Measurements from ENCODE around the gene RAB20. TPM values are rescaled to one million over a fixed set of nuclear protein-coding genes. Genes with fewer than 3 reads are reported as not detected.

The RAB20 gene
- polyA plus RNA-seq, 1 donor from 2014 or later, result not detected

DNA sequence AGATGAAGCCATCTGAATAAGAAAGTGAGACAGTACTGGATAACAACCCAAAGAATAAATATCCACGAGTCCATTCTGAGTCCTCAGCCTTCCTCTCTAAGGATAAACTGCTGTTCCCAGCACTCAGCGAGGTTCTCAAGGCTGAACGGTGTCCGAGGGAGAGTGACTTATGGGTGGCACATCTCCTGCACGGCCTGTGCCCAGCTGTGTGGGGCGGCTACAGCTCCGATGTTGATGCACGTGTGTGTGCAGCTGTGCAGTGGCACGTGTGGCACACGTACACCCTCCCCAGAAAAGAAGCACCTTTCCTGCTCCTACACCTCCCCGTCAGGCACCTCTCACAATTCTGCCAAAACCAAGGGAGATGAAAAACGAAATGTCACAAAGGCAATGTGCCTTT is 45.0 kb downstream of the RAB20 start:
- no peak for TF ChIP-seq RAD21 (conservative IDR thresholded peaks at IDR 0.05)
- no peak for TF ChIP-seq EP300 (conservative IDR thresholded peaks at IDR 0.05; ENCODE audit: poor library complexity, severe bottlenecking)
- TF ChIP-seq EZH2 (IDR thresholded peaks at IDR 0.05; ENCODE audit: borderline replicate concordance, insufficient read depth, low read length, poor library complexity, severe bottlenecking), result no peak
- TF ChIP-seq, protein P1, sequence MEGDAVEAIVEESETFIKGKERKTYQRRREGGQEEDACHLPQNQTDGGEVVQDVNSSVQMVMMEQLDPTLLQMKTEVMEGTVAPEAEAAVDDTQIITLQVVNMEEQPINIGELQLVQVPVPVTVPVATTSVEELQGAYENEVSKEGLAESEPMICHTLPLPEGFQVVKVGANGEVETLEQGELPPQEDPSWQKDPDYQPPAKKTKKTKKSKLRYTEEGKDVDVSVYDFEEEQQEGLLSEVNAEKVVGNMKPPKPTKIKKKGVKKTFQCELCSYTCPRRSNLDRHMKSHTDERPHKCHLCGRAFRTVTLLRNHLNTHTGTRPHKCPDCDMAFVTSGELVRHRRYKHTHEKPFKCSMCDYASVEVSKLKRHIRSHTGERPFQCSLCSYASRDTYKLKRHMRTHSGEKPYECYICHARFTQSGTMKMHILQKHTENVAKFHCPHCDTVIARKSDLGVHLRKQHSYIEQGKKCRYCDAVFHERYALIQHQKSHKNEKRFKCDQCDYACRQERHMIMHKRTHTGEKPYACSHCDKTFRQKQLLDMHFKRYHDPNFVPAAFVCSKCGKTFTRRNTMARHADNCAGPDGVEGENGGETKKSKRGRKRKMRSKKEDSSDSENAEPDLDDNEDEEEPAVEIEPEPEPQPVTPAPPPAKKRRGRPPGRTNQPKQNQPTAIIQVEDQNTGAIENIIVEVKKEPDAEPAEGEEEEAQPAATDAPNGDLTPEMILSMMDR (IDR thresholded peaks at IDR 0.05; ENCODE audit: poor library complexity, severe bottlenecking), result no peak
- TF ChIP-seq SMC3 (conservative IDR thresholded peaks at IDR 0.05; ENCODE audit: poor library complexity), result no peak
- no peak for TF ChIP-seq POLR2AphosphoS5 (IDR thresholded peaks at IDR 0.05)
- TF ChIP-seq, protein P2, sequence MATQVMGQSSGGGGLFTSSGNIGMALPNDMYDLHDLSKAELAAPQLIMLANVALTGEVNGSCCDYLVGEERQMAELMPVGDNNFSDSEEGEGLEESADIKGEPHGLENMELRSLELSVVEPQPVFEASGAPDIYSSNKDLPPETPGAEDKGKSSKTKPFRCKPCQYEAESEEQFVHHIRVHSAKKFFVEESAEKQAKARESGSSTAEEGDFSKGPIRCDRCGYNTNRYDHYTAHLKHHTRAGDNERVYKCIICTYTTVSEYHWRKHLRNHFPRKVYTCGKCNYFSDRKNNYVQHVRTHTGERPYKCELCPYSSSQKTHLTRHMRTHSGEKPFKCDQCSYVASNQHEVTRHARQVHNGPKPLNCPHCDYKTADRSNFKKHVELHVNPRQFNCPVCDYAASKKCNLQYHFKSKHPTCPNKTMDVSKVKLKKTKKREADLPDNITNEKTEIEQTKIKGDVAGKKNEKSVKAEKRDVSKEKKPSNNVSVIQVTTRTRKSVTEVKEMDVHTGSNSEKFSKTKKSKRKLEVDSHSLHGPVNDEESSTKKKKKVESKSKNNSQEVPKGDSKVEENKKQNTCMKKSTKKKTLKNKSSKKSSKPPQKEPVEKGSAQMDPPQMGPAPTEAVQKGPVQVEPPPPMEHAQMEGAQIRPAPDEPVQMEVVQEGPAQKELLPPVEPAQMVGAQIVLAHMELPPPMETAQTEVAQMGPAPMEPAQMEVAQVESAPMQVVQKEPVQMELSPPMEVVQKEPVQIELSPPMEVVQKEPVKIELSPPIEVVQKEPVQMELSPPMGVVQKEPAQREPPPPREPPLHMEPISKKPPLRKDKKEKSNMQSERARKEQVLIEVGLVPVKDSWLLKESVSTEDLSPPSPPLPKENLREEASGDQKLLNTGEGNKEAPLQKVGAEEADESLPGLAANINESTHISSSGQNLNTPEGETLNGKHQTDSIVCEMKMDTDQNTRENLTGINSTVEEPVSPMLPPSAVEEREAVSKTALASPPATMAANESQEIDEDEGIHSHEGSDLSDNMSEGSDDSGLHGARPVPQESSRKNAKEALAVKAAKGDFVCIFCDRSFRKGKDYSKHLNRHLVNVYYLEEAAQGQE (IDR thresholded peaks at IDR 0.05; ENCODE audit: borderline replicate concordance), result no peak
- TF ChIP-seq MXI1 (conservative IDR thresholded peaks at IDR 0.05; ENCODE audit: poor library complexity, severe bottlenecking), result no peak
- TF ChIP-seq TAF1 (IDR thresholded peaks at IDR 0.05; ENCODE audit: low read depth), result no peak
- H3K79me2 ChIP-seq (replicated peaks; ENCODE audit: insufficient read depth, low read length), result no peaks in the 10 kb centered on the region
- no peaks in the 10 kb centered on the region for H4K20me1 ChIP-seq (ENCODE audit: insufficient read depth)
- H3K27me3 ChIP-seq (ENCODE audit: insufficient read depth, low read depth, low read length), result no peaks in the 10 kb centered on the region
- H3K27ac ChIP-seq (ENCODE audit: low read length), result no peak overlapping the region
- no peak overlapping the region for H3K4me3 ChIP-seq (ENCODE audit: low read length)
- no peaks in the 10 kb centered on the region for H3K9me2 ChIP-seq (ENCODE audit: insufficient read depth, low read length)
- H3K4me2 ChIP-seq (ENCODE audit: low read length), result no peak overlapping the region
- no peak overlapping the region for H2AFZ ChIP-seq (ENCODE audit: low read depth, low read length)
- no peak overlapping the region for H3K9ac ChIP-seq (ENCODE audit: low read length)
- H3K36me3 ChIP-seq (ENCODE audit: insufficient read depth, low read length), result no peaks in the 10 kb centered on the region
- no peaks in the 10 kb centered on the region for H3K9me3 ChIP-seq (ENCODE audit: low read length)
- no peaks in the 10 kb centered on the region for H3F3A ChIP-seq (ENCODE audit: insufficient read depth, low read length, poor library complexity, severe bottlenecking)

DNA sequence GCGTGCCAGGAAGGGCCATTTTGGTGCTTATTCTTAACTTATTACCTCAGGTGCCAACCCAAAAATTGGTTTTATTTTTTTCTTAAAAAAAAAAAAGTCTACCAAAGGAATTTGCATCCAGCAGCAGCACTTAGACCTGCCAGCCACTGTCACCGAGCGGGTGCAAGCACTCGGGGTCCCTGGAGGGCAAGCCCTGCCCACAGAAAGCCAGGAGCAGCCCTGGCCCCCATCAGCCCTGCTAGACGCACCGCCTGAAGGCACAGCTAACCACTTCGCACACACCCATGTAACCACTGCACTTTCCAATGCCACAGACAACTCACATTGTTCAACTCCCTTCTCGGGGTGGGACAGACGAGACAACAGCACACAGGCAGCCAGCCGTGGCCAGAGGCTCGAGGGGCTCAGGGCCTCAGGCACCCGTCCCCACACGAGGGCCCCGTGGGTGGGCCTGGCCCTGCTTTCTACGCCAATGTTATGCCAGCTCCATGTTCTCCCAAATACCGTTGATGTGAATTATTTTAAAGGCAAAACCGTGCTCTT is 49.3 kb downstream of the RAB20 start:
- Histone ChIP-seq H3K9me2 (ENCODE audit: insufficient read depth, low read length) (no peaks in the 10 kb centered on the region), H4K20me1 (ENCODE audit: insufficient read depth) (no peaks in the 10 kb centered on the region), H3K4me2 (ENCODE audit: low read length) (no peak overlapping the region), H3K4me3 (ENCODE audit: low read length) (no peak overlapping the region), H3K79me2 (replicated peaks; ENCODE audit: insufficient read depth, low read length) (no peaks in the 10 kb centered on the region), H3K9me3 (ENCODE audit: low read length) (no peaks in the 10 kb centered on the region), H3F3A (ENCODE audit: insufficient read depth, low read length, poor library complexity, severe bottlenecking) (no peaks in the 10 kb centered on the region), H3K27ac (ENCODE audit: low read length) (no peak overlapping the region), H3K36me3 (ENCODE audit: insufficient read depth, low read length) (no peaks in the 10 kb centered on the region), H3K9ac (ENCODE audit: low read length) (no peak overlapping the region), H2AFZ (ENCODE audit: low read depth, low read length) (no peak overlapping the region), H3K27me3 (ENCODE audit: insufficient read depth, low read depth, low read length) (no peaks in the 10 kb centered on the region)
- no peak for TF ChIP-seq MXI1 (conservative IDR thresholded peaks at IDR 0.05; ENCODE audit: poor library complexity, severe bottlenecking)
- no peak for TF ChIP-seq SMC3 (conservative IDR thresholded peaks at IDR 0.05; ENCODE audit: poor library complexity)
- TF ChIP-seq EZH2 (IDR thresholded peaks at IDR 0.05; ENCODE audit: borderline replicate concordance, insufficient read depth, low read length, poor library complexity, severe bottlenecking), result no peak
- TF ChIP-seq, protein P1 (IDR thresholded peaks at IDR 0.05; ENCODE audit: poor library complexity, severe bottlenecking), result no peak
- no peak for TF ChIP-seq EP300 (conservative IDR thresholded peaks at IDR 0.05; ENCODE audit: poor library complexity, severe bottlenecking)
- TF ChIP-seq RAD21 (conservative IDR thresholded peaks at IDR 0.05), result no peak
- TF ChIP-seq, protein P2 (IDR thresholded peaks at IDR 0.05; ENCODE audit: borderline replicate concordance), result no peak
- no peak for TF ChIP-seq POLR2AphosphoS5 (IDR thresholded peaks at IDR 0.05)
- no peak for TF ChIP-seq TAF1 (IDR thresholded peaks at IDR 0.05; ENCODE audit: low read depth)
